GM19023 (cell line): ENCODE data around the gene BLCAP.
"Not testable (repeated sequence)": the region's sequence is repeated elsewhere in the genome, so short reads cannot be mapped to it uniquely, and the experiment has no call there.

ENCODE experiments used
- ATAC-seq: cut with Tn5 transposase; IDR thresholded peaks from one replicate; pipeline ENCODE4 v1.9.1; 2021; ENCODE audit warnings: mild to moderate bottlenecking, moderate library complexity; ENCODE audit not compliant: unreplicated experiment

Gene BLCAP

GRCh38 chr20:37527638-37528445, at the start of gene BLCAP:
BLCAP (minus strand) TSS chr20:37527876; CDS start chr20:37519174, 8,702 bp downstream.
- peak; percentile 84 for ATAC-seq

GRCh38 chr20:37577436-37577835, 49.8 kb upstream of the BLCAP start:
- not testable (repeated sequence) for ATAC-seq

- ATAC-seq: no peak
Measured at GRCh38 chr20:37576911-37577310, 49.2 kb upstream of the BLCAP start.

GRCh38 chr20:37575884-37576283, 48.2 kb upstream of the BLCAP start:
- no peak for ATAC-seq

- ATAC-seq: no peak
Measured at GRCh38 chr20:37574199-37574890, 46.7 kb upstream of the BLCAP start.

GRCh38 chr20:37573626-37574198, 46.0 kb upstream of the BLCAP start:
- ATAC-seq: no peak

GRCh38 chr20:37571033-37571432, 43.4 kb upstream of the BLCAP start:
- no peak for ATAC-seq

GRCh38 chr20:37570419-37570818, 42.7 kb upstream of the BLCAP start:
- no peak for ATAC-seq

GRCh38 chr20:37567671-37568588, 40.3 kb upstream of the BLCAP start:
- ATAC-seq: no peak

- ATAC-seq: no peak
Measured at GRCh38 chr20:37567331-37567665, 39.6 kb upstream of the BLCAP start.

- no peak for ATAC-seq
Measured at GRCh38 chr20:37566590-37567330, 39.1 kb upstream of the BLCAP start.

- ATAC-seq: no peak
Measured at GRCh38 chr20:37565134-37565811, 37.6 kb upstream of the BLCAP start.

- ATAC-seq: no peak
Measured at GRCh38 chr20:37564388-37565133, 36.9 kb upstream of the BLCAP start.

GRCh38 chr20:37564016-37564387, 36.3 kb upstream of the BLCAP start:
- no peak for ATAC-seq

GRCh38 chr20:37562695-37563480, 35.2 kb upstream of the BLCAP start:
- no peak for ATAC-seq

GRCh38 chr20:37560629-37561028, 33.0 kb upstream of the BLCAP start:
- no peak for ATAC-seq

- ATAC-seq: no peak
Measured at GRCh38 chr20:37559312-37560027, 31.8 kb upstream of the BLCAP start.

GRCh38 chr20:37558779-37559178, 31.1 kb upstream of the BLCAP start:
- ATAC-seq: no peak
